Activated naive CD4-positive, alpha-beta T cell treated with anti-CD3 and anti-CD28 coated beads, Interleukin-2, amount 50 U/mL, for 16 hours (primary cell): Measurements from ENCODE around the gene ABI2.

Experiments used
- DNase-seq: peaks from one replicate; pipeline ENCODE4 v3.0.0-alpha.2; 2020

The ABI2 gene

GRCh38 chr2:203484266-203485112, 156.3 kb downstream of the ABI2 start:
- peak; percentile 40 for DNase-seq

GRCh38 chr2:203489531-203489930, 161.3 kb downstream of the ABI2 start:
- DNase-seq, result no peak

GRCh38 chr2:203490391-203490790, 162.2 kb downstream of the ABI2 start:
- no peak for DNase-seq

- no peak for DNase-seq
These were observed 164.8 kb downstream of the ABI2 start for GRCh38 chr2:203492965-203493364.
